ENCODE data around the gene MAP7.
"Not testable (repeated sequence)": the region's sequence is repeated elsewhere in the genome, so short reads cannot be mapped to it uniquely, and the experiment has no call there.

Gene MAP7

DNA sequence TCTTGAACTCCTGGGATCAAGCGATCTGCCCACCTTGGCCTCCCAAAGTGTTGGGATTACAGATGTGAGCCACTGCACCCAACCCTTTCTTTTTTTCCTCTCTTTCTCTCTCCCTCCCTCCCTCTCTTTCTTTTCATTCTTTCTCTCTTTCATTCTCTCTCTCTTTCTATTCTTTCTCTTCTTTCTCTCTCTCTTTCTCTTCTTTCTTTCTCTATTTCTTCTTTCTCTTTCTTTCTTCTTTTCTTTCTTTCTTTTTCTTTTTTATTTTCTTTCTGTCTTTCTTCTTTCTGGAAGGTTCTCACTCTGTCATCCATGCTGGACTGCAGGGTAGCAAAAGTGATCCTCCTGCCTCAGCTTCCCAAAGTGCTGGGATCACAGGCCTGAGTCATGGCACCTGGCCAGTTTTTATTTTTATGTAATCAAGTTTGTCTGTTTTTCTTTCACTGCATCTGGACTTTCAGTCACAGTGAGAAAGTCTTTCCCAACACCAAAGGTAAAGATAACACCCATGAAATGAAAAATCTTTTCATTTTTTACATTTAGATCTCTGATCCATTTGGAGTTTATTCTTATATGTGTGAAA lies 240.4 kb downstream of the MAP7 start:
- DNase-seq (ENCODE audit: low read depth): no peak
- in situ Hi-C loops (cut with HindIII; ENCODE audit: low sequenced_read_pairs): no loop called here
- TF ChIP-seq, protein P1, sequence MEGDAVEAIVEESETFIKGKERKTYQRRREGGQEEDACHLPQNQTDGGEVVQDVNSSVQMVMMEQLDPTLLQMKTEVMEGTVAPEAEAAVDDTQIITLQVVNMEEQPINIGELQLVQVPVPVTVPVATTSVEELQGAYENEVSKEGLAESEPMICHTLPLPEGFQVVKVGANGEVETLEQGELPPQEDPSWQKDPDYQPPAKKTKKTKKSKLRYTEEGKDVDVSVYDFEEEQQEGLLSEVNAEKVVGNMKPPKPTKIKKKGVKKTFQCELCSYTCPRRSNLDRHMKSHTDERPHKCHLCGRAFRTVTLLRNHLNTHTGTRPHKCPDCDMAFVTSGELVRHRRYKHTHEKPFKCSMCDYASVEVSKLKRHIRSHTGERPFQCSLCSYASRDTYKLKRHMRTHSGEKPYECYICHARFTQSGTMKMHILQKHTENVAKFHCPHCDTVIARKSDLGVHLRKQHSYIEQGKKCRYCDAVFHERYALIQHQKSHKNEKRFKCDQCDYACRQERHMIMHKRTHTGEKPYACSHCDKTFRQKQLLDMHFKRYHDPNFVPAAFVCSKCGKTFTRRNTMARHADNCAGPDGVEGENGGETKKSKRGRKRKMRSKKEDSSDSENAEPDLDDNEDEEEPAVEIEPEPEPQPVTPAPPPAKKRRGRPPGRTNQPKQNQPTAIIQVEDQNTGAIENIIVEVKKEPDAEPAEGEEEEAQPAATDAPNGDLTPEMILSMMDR (IDR thresholded peaks at IDR 0.05; ENCODE audit: low read depth, low read length, missing control alignments): no peak
- H3K4me3 ChIP-seq (ENCODE audit: low read depth, low read length): no peak overlapping the region

DNA sequence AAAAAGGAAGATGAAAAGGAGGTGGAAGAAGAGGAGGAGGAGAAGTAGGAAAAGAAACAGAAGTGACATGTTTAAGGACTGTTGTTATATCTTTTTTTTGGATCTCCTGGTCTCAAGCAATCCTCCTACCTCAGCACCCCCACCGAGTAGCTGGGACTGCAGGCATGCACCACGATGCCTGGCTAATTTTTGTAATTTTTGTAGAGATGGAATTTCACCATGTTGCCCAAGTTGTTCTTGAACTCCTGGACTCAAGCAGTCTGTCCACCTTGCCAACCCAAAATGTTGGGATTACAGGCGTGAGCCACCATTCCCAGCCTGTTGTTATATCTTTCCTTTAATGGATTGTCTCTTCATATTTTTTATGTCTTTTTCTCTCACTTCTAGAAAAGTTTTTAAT lies 241.1 kb downstream of the MAP7 start:
- in situ Hi-C loops (cut with HindIII; ENCODE audit: low sequenced_read_pairs): no loop called here
- no peak for DNase-seq (ENCODE audit: low read depth)
- no peak overlapping the region for H3K4me3 ChIP-seq (ENCODE audit: low read depth, low read length)
- TF ChIP-seq, protein P1 (IDR thresholded peaks at IDR 0.05; ENCODE audit: low read depth, low read length, missing control alignments): no peak

- DNase-seq (ENCODE audit: low read depth); in situ Hi-C loops (cut with HindIII; ENCODE audit: low sequenced_read_pairs): not testable (repeated sequence)
Observed at GRCh38 chr6:136308469-136308868, 241.8 kb downstream of the MAP7 start.

GRCh38 chr6:136307351-136307750 lies 242.9 kb downstream of the MAP7 start:
- TF ChIP-seq, protein P1 (IDR thresholded peaks at IDR 0.05; ENCODE audit: low read depth, low read length, missing control alignments): no peak
- no peak for DNase-seq (ENCODE audit: low read depth)
- no peak overlapping the region for H3K4me3 ChIP-seq (ENCODE audit: low read depth, low read length)
- in situ Hi-C loops (cut with HindIII; ENCODE audit: low sequenced_read_pairs): no loop called here

More at GRCh38 chr6:136308469-136308868, 241.8 kb downstream of the MAP7 start:
- H3K4me3 ChIP-seq (ENCODE audit: low read depth, low read length): not testable (repeated sequence)

- no peak for DNase-seq (ENCODE audit: low read depth)
- TF ChIP-seq, protein P1 (IDR thresholded peaks at IDR 0.05; ENCODE audit: low read depth, low read length, missing control alignments): no peak
- in situ Hi-C loops (cut with HindIII; ENCODE audit: low sequenced_read_pairs): no loop called here
- no peak overlapping the region for H3K4me3 ChIP-seq (ENCODE audit: low read depth, low read length)
Observed at GRCh38 chr6:136306466-136306865, 243.8 kb downstream of the MAP7 start.

DNA sequence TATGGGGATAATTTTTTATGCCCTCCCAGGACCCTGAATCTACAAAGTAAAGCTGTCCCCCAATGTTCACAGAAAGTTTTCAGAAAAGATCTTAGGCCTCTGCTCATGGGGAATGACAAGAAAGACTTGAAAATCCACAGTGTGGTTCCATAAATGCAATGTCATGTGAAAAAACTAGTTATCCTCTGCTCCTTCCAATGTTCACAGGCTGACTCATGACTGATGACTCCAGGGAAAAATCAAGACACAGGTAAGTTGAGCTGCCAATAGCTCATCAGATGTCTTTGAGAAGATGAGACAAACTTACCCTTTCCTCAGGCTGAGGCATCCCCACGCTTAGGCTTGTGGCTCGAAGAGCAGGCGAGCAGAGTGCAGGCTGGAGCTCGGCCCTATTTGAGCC lies 245.8 kb downstream of the MAP7 start:
- TF ChIP-seq, protein P1 (IDR thresholded peaks at IDR 0.05; ENCODE audit: low read depth, low read length, missing control alignments): no peak
- in situ Hi-C loops (cut with HindIII; ENCODE audit: low sequenced_read_pairs): no loop called here
- H3K4me3 ChIP-seq (ENCODE audit: low read depth, low read length): no peak overlapping the region
- no peak for DNase-seq (ENCODE audit: low read depth)

DNA sequence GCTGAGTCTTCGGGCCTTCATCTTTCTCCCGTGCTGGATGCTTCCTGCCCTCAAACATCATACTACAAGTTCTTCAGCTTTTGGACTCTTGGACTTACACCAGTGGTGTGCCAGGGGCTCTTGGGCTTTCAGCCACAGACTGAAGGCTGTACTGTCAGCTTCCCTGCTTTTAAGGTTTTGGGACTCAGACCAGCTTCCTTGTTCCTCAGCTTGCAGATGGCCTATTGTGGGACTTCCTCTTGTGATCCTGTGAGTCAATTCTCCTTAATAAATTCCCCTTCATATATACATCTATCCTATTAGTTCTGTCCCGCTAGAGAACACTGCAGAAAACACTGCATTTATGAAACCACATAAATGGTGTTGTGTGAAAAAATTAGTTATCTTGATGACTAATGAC lies 246.7 kb downstream of the MAP7 start:
- no peak overlapping the region for H3K4me3 ChIP-seq (ENCODE audit: low read depth, low read length)
- no peak for DNase-seq (ENCODE audit: low read depth)
- TF ChIP-seq, protein P1 (IDR thresholded peaks at IDR 0.05; ENCODE audit: low read depth, low read length, missing control alignments): no peak
- in situ Hi-C loops (cut with HindIII; ENCODE audit: low sequenced_read_pairs): no loop called here

Data from astrocyte of the cerebellum (primary cell).